ENCODE data around the gene PLAAT2.

- TF ChIP-seq CTCF (IDR thresholded peaks at IDR 0.05) (no peak), POLR2A (IDR thresholded peaks at IDR 0.05) (no peak)
These were observed 33.2 kb downstream of the PLAAT2 start for GRCh38 chr11:63530021-63530420.
